Common myeloid progenitor, CD34-positive (primary cell): ENCODE data around the gene TEX14.
A peak's percentile ranks its signal among the peaks of the same experiment; 100 is the strongest.

Experiments used
- CTCF ChIA-PET: fragments of 350-600 bp; sonication (Branson Sonifier 250); formaldehyde crosslinking; loops from one replicate; lab custom pipeline; 2021; ENCODE audit warnings: antibody characterized with exemption; lab: Charles Lee
- POLR2A ChIA-PET: fragments of 350-600 bp; sonication (Branson Sonifier 250); formaldehyde crosslinking; loops from one replicate; lab custom pipeline; 2021; ENCODE audit warnings: antibody characterized with exemption; lab: Charles Lee
- DNase-seq, 3 donors: peaks; one replicate each; pipeline versions ENCODE4 v3.0.0 to v3.0.0-alpha.2; 2013
- H3K27ac ChIP-seq, 2 experiments: 1 replicate in 1 of 2; 2 replicates in 1 of 2; pipeline ENCODE4 v1.7.0; 2013; ENCODE audit warnings: inconsistent platforms in 2 of 2, low read length in 2 of 2, mild to moderate bottlenecking in 2 of 2, low read depth in 1 of 2, moderate library complexity in 1 of 2; ENCODE audit not compliant: severe bottlenecking in 2 of 2, insufficient read depth in 1 of 2, poor library complexity in 1 of 2
- H3K27me3 ChIP-seq, 5 experiments: replicated peaks in 2 of 5; 1 replicate in 3 of 5; 2 replicates in 2 of 5; pipeline versions ENCODE4 v1.6.1 to v1.7.0; 2013; ENCODE audit warnings: low read length in 4 of 5, mild to moderate bottlenecking in 2 of 5, moderate library complexity in 2 of 5, inconsistent platforms in 1 of 5; ENCODE audit not compliant: insufficient read depth in 5 of 5, control insufficient read depth in 4 of 5
- H3K36me3 ChIP-seq, 4 experiments: 1 replicate in 2 of 4; 2 replicates in 2 of 4; pipeline versions ENCODE4 v1.6.1 to v1.7.0; 2013; ENCODE audit warnings: low read length in 3 of 4, control low read depth in 1 of 4, mild to moderate bottlenecking in 1 of 4; ENCODE audit not compliant: control insufficient read depth in 4 of 4, insufficient read depth in 4 of 4
- H3K4me1 ChIP-seq, 4 experiments: 1 replicate in 3 of 4; 2 replicates in 1 of 4; pipeline versions ENCODE4 v1.6.1 to v1.7.1; 2013; ENCODE audit warnings: low read length in 3 of 4, mild to moderate bottlenecking in 3 of 4, control low read depth in 1 of 4, inconsistent platforms in 1 of 4, moderate library complexity in 1 of 4; ENCODE audit not compliant: control insufficient read depth in 4 of 4, insufficient read depth in 4 of 4; ENCODE audit errors: control extremely low read depth in 1 of 4
- H3K4me3 ChIP-seq, 7 experiments: 1 replicate in 4 of 7; 2 replicates in 3 of 7; pipeline versions ENCODE4 v1.5.1 to v1.7.0; 2013; ENCODE audit warnings: mild to moderate bottlenecking in 7 of 7, low read length in 6 of 7, moderate library complexity in 6 of 7, inconsistent platforms in 2 of 7, low read depth in 2 of 7, control low read depth in 1 of 7; ENCODE audit not compliant: insufficient read depth in 4 of 7, control insufficient read depth in 1 of 7; ENCODE audit errors: extremely low read depth in 1 of 7
- H3K9me3 ChIP-seq, 5 experiments: 1 replicate in 4 of 5; 2 replicates in 1 of 5; pipeline versions ENCODE4 v1.6.1 to v1.7.1; 2013; ENCODE audit warnings: low read length in 4 of 5, mild to moderate bottlenecking in 2 of 5, inconsistent platforms in 1 of 5, low read depth in 1 of 5, moderate library complexity in 1 of 5; ENCODE audit not compliant: control insufficient read depth in 4 of 5, insufficient read depth in 2 of 5; ENCODE audit errors: control extremely low read depth in 1 of 5
- WGBS: methylation state at CpG from one replicate; pipeline ENCODE4 v1.1.5; 2013; ENCODE audit not compliant: insufficient coverage; 5-methylcytosine and 5-hydroxymethylcytosine counted together

Gene TEX14

GRCh38 chr17:58702045-58702476 is 10.2 kb upstream of the TEX14 start:
- H3K4me3 ChIP-seq = no peak overlapping the region
- POLR2A ChIA-PET = no interaction called here
- H3K9me3 ChIP-seq = peaks cover 0 to 3% (median 0%) of the 10 kb centered on the region in 5 experiments
- CTCF ChIA-PET = interaction anchor here (1.5 to 1.7 kb wide), 2 partner anchors 9 to 10 kb away, joined by 4 to 7 read pairs; partner anchors contain the start of genes RAD51C and TEX14
- no peak for DNase-seq
- H3K27me3 ChIP-seq = no peaks in the 10 kb centered on the region
- no peak overlapping the region for H3K27ac ChIP-seq
- WGBS = 100% methylated on average over 2 of the region's 5 CpGs
- H3K36me3 ChIP-seq = peaks cover 8 to 24% (median 15%) of the 10 kb centered on the region in 4 experiments
- H3K4me1 ChIP-seq = no peaks in the 10 kb centered on the region

DNA sequence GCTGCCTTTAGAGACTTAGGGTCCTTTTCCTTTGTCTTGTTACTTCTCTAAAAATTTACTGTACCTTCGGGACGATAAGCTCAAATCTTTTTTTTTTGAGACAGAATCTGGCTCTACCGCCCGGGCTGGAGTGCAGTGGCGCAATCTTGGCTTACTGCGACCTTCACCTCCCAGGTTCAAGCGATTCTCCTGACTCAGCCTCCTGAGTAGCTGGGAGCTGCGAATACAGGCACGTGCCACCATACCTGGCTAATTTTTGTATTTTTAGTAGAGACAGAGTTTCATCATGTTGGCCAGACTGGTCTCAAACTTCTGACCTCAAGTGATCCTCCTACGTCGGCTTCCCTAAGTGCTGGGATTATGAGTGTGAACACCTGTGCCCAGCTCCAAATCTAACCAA is 7.9 kb upstream of the TEX14 start:
- Histone ChIP-seq H3K4me3 (no peak overlapping the region), H3K27me3 (no peaks in the 10 kb centered on the region), H3K36me3 (peaks cover 5 to 20% (median 13%) of the 10 kb centered on the region in 4 experiments), H3K9me3 (peaks cover 0 to 3% (median 0%) of the 10 kb centered on the region in 5 experiments), H3K4me1 (no peaks in the 10 kb centered on the region), H3K27ac (no peak overlapping the region)
- no peak for DNase-seq
- 99% methylated on average over 9 of the region's 11 CpGs for WGBS
- ChIA-PET CTCF (interaction anchor here (0.7 to 1.2 kb wide), 3 partner anchors 10 to 44 kb away, joined by 3 read pairs; no protein-coding TSS in a partner anchor), POLR2A (no interaction called here)

GRCh38 chr17:58694826-58695225 is 3.0 kb upstream of the TEX14 start:
- H3K9me3 ChIP-seq = peaks cover 0 to 3% (median 0%) of the 10 kb centered on the region in 5 experiments
- ChIA-PET POLR2A (no interaction called here), CTCF (no interaction called here)
- no peaks in the 10 kb centered on the region for H3K27me3 ChIP-seq
- peaks cover 9 to 24% (median 16%) of the 10 kb centered on the region in 4 experiments for H3K4me1 ChIP-seq
- no CpG with 5 or more reads among the region's 1 CpG for WGBS
- DNase-seq = no peak
- no peak overlapping the region for H3K27ac ChIP-seq
- H3K36me3 ChIP-seq = peaks cover 0 to 8% (median 3%) of the 10 kb centered on the region in 4 experiments
- H3K4me3 ChIP-seq = no peak overlapping the region

- no peaks in the 10 kb centered on the region for H3K27me3 ChIP-seq
- no peaks in the 10 kb centered on the region for H3K9me3 ChIP-seq
- CTCF ChIA-PET = no interaction called here
- no peak overlapping the region for H3K27ac ChIP-seq
- WGBS = 100% methylated on average over 8 of the region's 8 CpGs
- H3K4me1 ChIP-seq = peaks cover 9 to 24% (median 16%) of the 10 kb centered on the region in 4 experiments
- no peak overlapping the region for H3K4me3 ChIP-seq
- peaks cover 0 to 6% (median under 1%) of the 10 kb centered on the region in 4 experiments for H3K36me3 ChIP-seq
- DNase-seq = no peak
- POLR2A ChIA-PET = no interaction called here
Observed at GRCh38 chr17:58694302-58694701, 2.5 kb upstream of the TEX14 start.

DNA sequence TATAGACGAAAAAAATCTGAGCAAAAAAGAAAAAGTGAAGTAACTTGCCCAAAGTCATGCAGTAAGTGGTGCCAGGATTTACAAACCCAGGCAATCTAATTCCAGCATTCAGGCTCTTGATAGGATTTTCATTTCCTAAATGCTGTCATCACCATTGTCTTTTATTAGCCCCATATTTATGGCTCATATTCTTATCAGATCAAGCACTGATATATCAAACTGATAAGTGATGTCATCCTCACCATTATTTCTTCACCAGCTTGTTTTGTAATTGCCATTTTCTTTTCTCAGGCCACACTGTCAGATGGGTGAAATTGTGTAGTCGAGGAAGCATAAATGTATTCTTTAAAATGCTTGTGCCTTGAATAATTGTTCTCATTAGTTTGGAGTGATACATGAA is 1.9 kb upstream of the TEX14 start:
- Histone ChIP-seq H3K27me3 (no peaks in the 10 kb centered on the region), H3K27ac (no peak overlapping the region), H3K9me3 (no peaks in the 10 kb centered on the region), H3K36me3 (peaks cover 0 to 6% (median 0%) of the 10 kb centered on the region in 4 experiments), H3K4me1 (peaks cover 9 to 24% (median 16%) of the 10 kb centered on the region in 4 experiments), H3K4me3 (peak overlapping the region in 1 of 7 experiments; percentile 83)
- no CpG with 5 or more reads among the region's 2 CpGs for WGBS
- CTCF ChIA-PET = no interaction called here
- POLR2A ChIA-PET = interaction anchor here (1.7 to 2.4 kb wide), 2 partner anchors 35 to 62 kb away, joined by 4 to 15 read pairs; no protein-coding TSS in a partner anchor
- no peak for DNase-seq

GRCh38 chr17:58693208-58693607 is 1.4 kb upstream of the TEX14 start:
- POLR2A ChIA-PET = interaction anchor here (0.6 to 2.4 kb wide), 3 partner anchors 26 to 62 kb away, joined by 3 to 15 read pairs (median 4); no protein-coding TSS in a partner anchor
- CTCF ChIA-PET = interaction anchor here (1.6 kb wide), 1 partner anchor 10 kb away, joined by 7 read pairs; no protein-coding TSS in a partner anchor
- H3K27me3 ChIP-seq = no peaks in the 10 kb centered on the region
- no peaks in the 10 kb centered on the region for H3K9me3 ChIP-seq
- 83% methylated on average over 7 of the region's 8 CpGs for WGBS
- DNase-seq = no peak
- peak overlapping the region in 6 of 7 experiments; percentile 64 to 91 (median 79) for H3K4me3 ChIP-seq
- peaks cover 9 to 24% (median 16%) of the 10 kb centered on the region in 4 experiments for H3K4me1 ChIP-seq
- H3K36me3 ChIP-seq = peaks cover 0 to 6% (median 0%) of the 10 kb centered on the region in 4 experiments
- H3K27ac ChIP-seq = peak overlapping the region; percentile 65 to 84
